HepG2 (cell line): ENCODE data around the gene DHX57. TPM values are rescaled to one million over a fixed set of nuclear protein-coding genes. Genes with fewer than 3 reads are reported as not detected.

Experiments used
- CENPT ChIP-seq: sonication (generic); formaldehyde crosslinking; IDR thresholded peaks from 2 replicates; pipeline ENCODE4 v1.8.0; 2022; ENCODE audit warnings: low read depth, mild to moderate bottlenecking, moderate library complexity, missing genetic modification reagents
- FOXO1 ChIP-seq: sonication (generic); formaldehyde crosslinking; IDR thresholded peaks from 2 replicates; pipeline ENCODE4 v1.4.0; 2020; ENCODE audit warnings: missing genetic modification reagents
- IKZF1 ChIP-seq: fragments of 450-650 bp; IDR thresholded peaks from 2 replicates; pipeline ENCODE4 v1.7.1; 2016
- MAFG ChIP-seq: sonication (generic); formaldehyde crosslinking; IDR thresholded peaks from 2 replicates; pipeline ENCODE4 v1.5.1; 2020; ENCODE audit warnings: mild to moderate bottlenecking, missing genetic modification reagents
- MYNN ChIP-seq: sonication (generic); formaldehyde crosslinking; IDR thresholded peaks from 2 replicates; pipeline ENCODE4 v1.4.0; 2020; ENCODE audit warnings: mild to moderate bottlenecking, low read depth, missing genetic modification reagents
- NFIC ChIP-seq: IDR thresholded peaks from 2 replicates; pipeline ENCODE4 v1.6.1; 2012; ENCODE audit warnings: mild to moderate bottlenecking, low read length, inconsistent platforms
- NFRKB ChIP-seq: fragments of 450-650 bp; IDR thresholded peaks from 2 replicates; pipeline ENCODE4 v1.6.1; 2017
- POLR2AphosphoS2 ChIP-seq: IDR thresholded peaks from 2 replicates; pipeline ENCODE4 v1.6.1; 2011; ENCODE audit warnings: low read depth, low read length, improper control_type of control experiment
- RORA ChIP-seq: sonication (generic); formaldehyde crosslinking; IDR thresholded peaks from 2 replicates; pipeline ENCODE4 v1.5.0; 2020; ENCODE audit warnings: mild to moderate bottlenecking, missing genetic modification reagents, moderate library complexity
- SNAI1 ChIP-seq: sonication (generic); formaldehyde crosslinking; IDR thresholded peaks from 2 replicates; pipeline ENCODE4 v1.5.0; 2020; ENCODE audit warnings: mild to moderate bottlenecking, missing genetic modification reagents, borderline replicate concordance
- STAT5B ChIP-seq: sonication (generic); formaldehyde crosslinking; IDR thresholded peaks from 2 replicates; pipeline ENCODE4 v1.4.0; 2020; ENCODE audit warnings: missing genetic modification reagents
- TFDP1 ChIP-seq: IDR thresholded peaks from 2 replicates; pipeline ENCODE4 v1.6.1; 2016; ENCODE audit warnings: missing compliant biosample characterization, missing genetic modification reagents, borderline replicate concordance
- UBTF ChIP-seq: sonication (generic); formaldehyde crosslinking; IDR thresholded peaks from 2 replicates; pipeline ENCODE4 v1.4.0; 2020; ENCODE audit warnings: mild to moderate bottlenecking, missing genetic modification reagents
- XBP1 ChIP-seq: sonication (generic); formaldehyde crosslinking; IDR thresholded peaks from 2 replicates; pipeline ENCODE4 v1.5.0; 2020; ENCODE audit warnings: missing genetic modification reagents
- ZBTB1 ChIP-seq: sonication (generic); formaldehyde crosslinking; IDR thresholded peaks from 2 replicates; pipeline ENCODE4 v1.4.0; 2020; ENCODE audit warnings: missing genetic modification reagents, borderline replicate concordance
- ZBTB14 ChIP-seq: sonication (generic); formaldehyde crosslinking; IDR thresholded peaks from 2 replicates; pipeline ENCODE4 v1.4.0; 2020; ENCODE audit warnings: missing genetic modification reagents
- ZBTB38 ChIP-seq: sonication (generic); formaldehyde crosslinking; IDR thresholded peaks from 2 replicates; pipeline ENCODE4 v1.5.1; 2020; ENCODE audit warnings: mild to moderate bottlenecking, missing genetic modification reagents
- ZBTB46 ChIP-seq: sonication (generic); formaldehyde crosslinking; IDR thresholded peaks from 2 replicates; pipeline ENCODE4 v1.4.0; 2020; ENCODE audit warnings: mild to moderate bottlenecking, missing genetic modification reagents, borderline replicate concordance
- ZNF230 ChIP-seq: sonication (generic); formaldehyde crosslinking; IDR thresholded peaks from 2 replicates; pipeline ENCODE4 v1.4.0; 2020; ENCODE audit warnings: mild to moderate bottlenecking, missing genetic modification reagents
- ZNF329 ChIP-seq: sonication (generic); formaldehyde crosslinking; IDR thresholded peaks from 2 replicates; pipeline ENCODE4 v1.9.0; 2021; ENCODE audit warnings: low read depth, mild to moderate bottlenecking, missing genetic modification reagents
- ZNF501 ChIP-seq: sonication (generic); formaldehyde crosslinking; IDR thresholded peaks from 2 replicates; pipeline ENCODE4 v1.5.1; 2020; ENCODE audit warnings: mild to moderate bottlenecking, moderate library complexity, missing genetic modification reagents
- ZNF550 ChIP-seq: sonication (generic); formaldehyde crosslinking; IDR thresholded peaks from 2 replicates; pipeline ENCODE4 v1.4.0; 2020; ENCODE audit warnings: mild to moderate bottlenecking, missing genetic modification reagents, borderline replicate concordance
- ZNF883 ChIP-seq: sonication (generic); formaldehyde crosslinking; IDR thresholded peaks from 2 replicates; pipeline ENCODE4 v1.5.1; 2020; ENCODE audit warnings: mild to moderate bottlenecking, missing genetic modification reagents; ENCODE audit errors: not compliant biosample characterization
- ZSCAN25 ChIP-seq: sonication (generic); formaldehyde crosslinking; IDR thresholded peaks from 2 replicates; pipeline ENCODE4 v1.8.0; 2022; ENCODE audit warnings: mild to moderate bottlenecking, missing genetic modification reagents
- polyA plus RNA-seq, 8 experiments: library from polyadenylated mRNA; depleted of rRNA in 3 of 8; stranded (reverse) in 7 of 8; unstranded in 1 of 8; fragments of >200 nt; fragmentation: Illumina TruSeq in 4 of 8; extraction: Trizol in 4 of 8; gene quantifications; 2 replicates each; pipeline versions ENCODE4 v1.2.1 to v1.2.3, GENCODE V29; 2011 to 2016; ENCODE audit warnings: low read depth in 4 of 8, missing spikeins in 1 of 8, mixed read lengths in 1 of 8; ENCODE audit not compliant: insufficient read depth in 1 of 8
- total RNA-seq, 5 experiments: library from RNA; depleted of rRNA; stranded (reverse); fragments of >200 nt; fragmentation: Illumina TruSeq; extraction: Trizol; gene quantifications; 2 replicates each; pipeline ENCODE4 v1.2.3, GENCODE V29; 2016; ENCODE audit warnings: low read depth in 1 of 5

DHX57 gene
- total and polyA plus RNA-seq, 2 of the 13 experiments (the other 11 are each of a cell fraction or from before 2014, with no cell fraction given) = 9.2 to 24.2 TPM

GRCh38 chr2:38751596-38752410, 123.9 kb downstream of the DHX57 start (continued):
- TF ChIP-seq TFDP1 (CRISPR knock-in tag) (no peak), NFIC (0 out of 2 replicates have a peak, but pooled peaks have one; percentile 43), FOXO1 (CRISPR knock-in tag) (no peak), ZSCAN25 (CRISPR knock-in tag) (no peak), ZNF230 (no peak), STAT5B (no peak), MYNN (no peak), ZBTB1 (no peak), RORA (no peak), UBTF (CRISPR knock-in tag) (peak; percentile 4), ZNF550 (CRISPR knock-in tag) (no peak), XBP1 (CRISPR knock-in tag) (no peak), ZBTB14 (CRISPR knock-in tag) (no peak), ZBTB46 (CRISPR knock-in tag) (no peak), NFRKB (no peak), POLR2AphosphoS2 (no peak), MAFG (no peak), ZNF329 (CRISPR knock-in tag) (no peak), IKZF1 (no peak), ZBTB38 (no peak), CENPT (CRISPR knock-in tag) (no peak), SNAI1 (CRISPR knock-in tag) (peak; percentile 22; the same call in 1 of the 2 replicates), ZNF501 (CRISPR knock-in tag) (peak; percentile 71; the same call in 1 of the 2 replicates), ZNF883 (CRISPR knock-in tag) (no peak)
